Measurements from ENCODE around the gene C16orf96. TPM values are rescaled to one million over a fixed set of nuclear protein-coding genes. Genes with fewer than 3 reads are reported as not detected.
A peak's percentile ranks its signal among the peaks of the same experiment; 100 is the strongest.

C16orf96 gene
- total RNA-seq, 1 experiment from 2014 or later = 1.3 TPM

DNA sequence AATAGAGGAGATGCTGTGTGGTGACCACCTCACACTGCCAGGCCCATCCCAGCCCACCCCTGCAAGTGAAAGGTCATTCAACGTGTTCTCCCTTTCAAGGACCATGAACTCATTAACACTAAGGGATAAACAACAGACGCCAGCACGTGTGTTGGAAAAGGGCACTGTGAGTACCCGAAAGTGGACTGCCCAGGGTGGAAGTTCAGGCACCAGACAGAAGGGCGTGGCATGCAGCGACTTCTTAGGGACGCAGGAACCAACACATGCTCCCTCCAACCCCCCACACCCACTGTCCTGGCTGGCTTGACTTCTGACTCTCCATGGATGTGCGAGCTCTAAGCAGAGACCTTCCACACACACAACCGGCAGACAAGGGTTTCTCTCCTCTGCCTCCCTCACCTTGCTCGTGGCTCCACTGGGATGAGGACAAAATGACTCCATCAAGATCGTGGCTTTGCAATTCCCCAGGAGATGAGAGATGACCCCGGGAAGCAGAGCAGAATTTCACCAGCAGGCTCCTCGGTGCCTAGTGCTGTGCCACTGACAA, 47.6 kb downstream of the C16orf96 start:
- H3K27me3 Mint-ChIP-seq (ENCODE audit: low read depth) = no peaks in the 10 kb centered on the region
- no peak overlapping the region for H3K4me3 Mint-ChIP-seq
- CTCF ChIA-PET = interaction anchor here (1.2 kb wide), 1 partner anchor 79 kb away, joined by 3 read pairs; no protein-coding TSS in a partner anchor
- TF ChIP-seq ETV6 (CRISPR knock-in tag; IDR thresholded peaks at IDR 0.05) = no peak
- TF ChIP-seq ARID4B (CRISPR knock-in tag; IDR thresholded peaks at IDR 0.05; ENCODE audit: borderline replicate concordance) = no peak
- no peak for TF ChIP-seq PRDM15 (CRISPR knock-in tag; IDR thresholded peaks at IDR 0.05)
- TF ChIP-seq ELF4 (CRISPR knock-in tag; IDR thresholded peaks at IDR 0.05; ENCODE audit: low read depth) = no peak
- no peak for TF ChIP-seq JUN (CRISPR knock-in tag; IDR thresholded peaks at IDR 0.05)
- no peak for TF ChIP-seq ATF3 (CRISPR knock-in tag; conservative IDR thresholded peaks at IDR 0.05)
- TF ChIP-seq NFYB (CRISPR knock-in tag; conservative IDR thresholded peaks at IDR 0.05; ENCODE audit: low read depth) = no peak
- TF ChIP-seq, protein P1, sequence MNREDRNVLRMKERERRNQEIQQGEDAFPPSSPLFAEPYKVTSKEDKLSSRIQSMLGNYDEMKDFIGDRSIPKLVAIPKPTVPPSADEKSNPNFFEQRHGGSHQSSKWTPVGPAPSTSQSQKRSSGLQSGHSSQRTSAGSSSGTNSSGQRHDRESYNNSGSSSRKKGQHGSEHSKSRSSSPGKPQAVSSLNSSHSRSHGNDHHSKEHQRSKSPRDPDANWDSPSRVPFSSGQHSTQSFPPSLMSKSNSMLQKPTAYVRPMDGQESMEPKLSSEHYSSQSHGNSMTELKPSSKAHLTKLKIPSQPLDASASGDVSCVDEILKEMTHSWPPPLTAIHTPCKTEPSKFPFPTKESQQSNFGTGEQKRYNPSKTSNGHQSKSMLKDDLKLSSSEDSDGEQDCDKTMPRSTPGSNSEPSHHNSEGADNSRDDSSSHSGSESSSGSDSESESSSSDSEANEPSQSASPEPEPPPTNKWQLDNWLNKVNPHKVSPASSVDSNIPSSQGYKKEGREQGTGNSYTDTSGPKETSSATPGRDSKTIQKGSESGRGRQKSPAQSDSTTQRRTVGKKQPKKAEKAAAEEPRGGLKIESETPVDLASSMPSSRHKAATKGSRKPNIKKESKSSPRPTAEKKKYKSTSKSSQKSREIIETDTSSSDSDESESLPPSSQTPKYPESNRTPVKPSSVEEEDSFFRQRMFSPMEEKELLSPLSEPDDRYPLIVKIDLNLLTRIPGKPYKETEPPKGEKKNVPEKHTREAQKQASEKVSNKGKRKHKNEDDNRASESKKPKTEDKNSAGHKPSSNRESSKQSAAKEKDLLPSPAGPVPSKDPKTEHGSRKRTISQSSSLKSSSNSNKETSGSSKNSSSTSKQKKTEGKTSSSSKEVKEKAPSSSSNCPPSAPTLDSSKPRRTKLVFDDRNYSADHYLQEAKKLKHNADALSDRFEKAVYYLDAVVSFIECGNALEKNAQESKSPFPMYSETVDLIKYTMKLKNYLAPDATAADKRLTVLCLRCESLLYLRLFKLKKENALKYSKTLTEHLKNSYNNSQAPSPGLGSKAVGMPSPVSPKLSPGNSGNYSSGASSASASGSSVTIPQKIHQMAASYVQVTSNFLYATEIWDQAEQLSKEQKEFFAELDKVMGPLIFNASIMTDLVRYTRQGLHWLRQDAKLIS (CRISPR knock-in tag; IDR thresholded peaks at IDR 0.05; ENCODE audit: borderline replicate concordance) = no peak
- no peak for TF ChIP-seq PRRX2 (CRISPR knock-in tag; IDR thresholded peaks at IDR 0.05)
- no peak for TF ChIP-seq SMAD4 (CRISPR knock-in tag; IDR thresholded peaks at IDR 0.05)
- TF ChIP-seq EMX1 (CRISPR knock-in tag; IDR thresholded peaks at IDR 0.05) = no peak
- TF ChIP-seq, protein P2, sequence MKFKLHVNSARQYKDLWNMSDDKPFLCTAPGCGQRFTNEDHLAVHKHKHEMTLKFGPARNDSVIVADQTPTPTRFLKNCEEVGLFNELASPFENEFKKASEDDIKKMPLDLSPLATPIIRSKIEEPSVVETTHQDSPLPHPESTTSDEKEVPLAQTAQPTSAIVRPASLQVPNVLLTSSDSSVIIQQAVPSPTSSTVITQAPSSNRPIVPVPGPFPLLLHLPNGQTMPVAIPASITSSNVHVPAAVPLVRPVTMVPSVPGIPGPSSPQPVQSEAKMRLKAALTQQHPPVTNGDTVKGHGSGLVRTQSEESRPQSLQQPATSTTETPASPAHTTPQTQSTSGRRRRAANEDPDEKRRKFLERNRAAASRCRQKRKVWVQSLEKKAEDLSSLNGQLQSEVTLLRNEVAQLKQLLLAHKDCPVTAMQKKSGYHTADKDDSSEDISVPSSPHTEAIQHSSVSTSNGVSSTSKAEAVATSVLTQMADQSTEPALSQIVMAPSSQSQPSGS (CRISPR knock-in tag; IDR thresholded peaks at IDR 0.05; ENCODE audit: borderline replicate concordance, low read depth) = no peak
- H3K27ac Mint-ChIP-seq = 0 out of 2 replicates have a peak overlapping the region, but pooled peaks have one; percentile 63
- no peaks in the 10 kb centered on the region for H3K9me3 Mint-ChIP-seq
- no peak for DNase-seq (ENCODE audit: low spot score)
- POLR2A ChIA-PET = no interaction called here
- no peaks in the 10 kb centered on the region; the same call in 1 of the 2 replicates for H3K36me3 Mint-ChIP-seq
- ATAC-seq = no peak
- H3K4me1 Mint-ChIP-seq = peaks cover 6% of the 10 kb centered on the region; the same call in 1 of the 2 replicates

Measured in WTC11 (cell line).